HFFc6 (cell line): Measurements from ENCODE around the gene MAD1L1. TPM values are rescaled to one million over a fixed set of nuclear protein-coding genes. Genes with fewer than 3 reads are reported as not detected.

Experiments
- DNase-seq: peaks from one replicate; pipeline ENCODE4 v3.0.0-alpha.2; 2018
- H3K27ac Mint-ChIP-seq: 2 replicates; pipeline ENCODE4 v1.8.0; 2020; ENCODE audit warnings: mild to moderate bottlenecking, mixed read lengths
- H3K27me3 Mint-ChIP-seq: 2 replicates; pipeline ENCODE4 v1.8.0; 2021; ENCODE audit warnings: mild to moderate bottlenecking, moderate library complexity, mixed read lengths; ENCODE audit not compliant: insufficient read depth
- H3K36me3 Mint-ChIP-seq: 2 replicates; pipeline ENCODE4 v1.8.0; 2021; ENCODE audit warnings: low read depth, mixed read lengths
- H3K4me1 Mint-ChIP-seq: 2 replicates; pipeline ENCODE4 v1.8.0; 2020; ENCODE audit warnings: low read depth, mixed read lengths
- H3K4me3 Mint-ChIP-seq: 2 replicates; pipeline ENCODE4 v1.8.0; 2020; ENCODE audit warnings: mild to moderate bottlenecking, moderate library complexity, mixed read lengths
- H3K9me3 Mint-ChIP-seq: 2 replicates; pipeline ENCODE4 v1.8.0; 2020; ENCODE audit warnings: mild to moderate bottlenecking, mixed read lengths
- CTCF ChIP-seq: fragments of 200-600 bp; sonication (generic); IDR thresholded peaks from 2 replicates; pipeline ENCODE4 v1.5.0; 2021; ENCODE audit warnings: antibody characterized with exemption, mild to moderate bottlenecking
- total RNA-seq, 6 experiments: library from RNA; stranded (reverse); fragmentation: NEBNext Ultra II Directional; extraction: Animal tissue kit (Norgen Biotek cat#: 25700); gene quantifications; 2 replicates in 1 of 6; 3 replicates in 5 of 6; pipeline ENCODE4 v1.2.3, GENCODE V29; 2021

The MAD1L1 gene
- total RNA-seq, 6 experiments from 2014 or later, result 34.6 to 44.8 (median 40.2) TPM

GRCh38 chr7:2197436-2198155 lies 35.1 kb downstream of the MAD1L1 start:
- Mint-ChIP-seq H3K27ac (peak overlapping the region; percentile 43; the same call in 1 of the 2 replicates), H3K9me3 (no peaks in the 10 kb centered on the region), H3K4me3 (no peak overlapping the region), H3K36me3 (peaks cover 9% of the 10 kb centered on the region; the same call in 1 of the 2 replicates), H3K4me1 (no peaks in the 10 kb centered on the region), H3K27me3 (no peaks in the 10 kb centered on the region; the same call in 1 of the 2 replicates)
- DNase-seq, result no peak
- TF ChIP-seq CTCF, result no peak

DNA sequence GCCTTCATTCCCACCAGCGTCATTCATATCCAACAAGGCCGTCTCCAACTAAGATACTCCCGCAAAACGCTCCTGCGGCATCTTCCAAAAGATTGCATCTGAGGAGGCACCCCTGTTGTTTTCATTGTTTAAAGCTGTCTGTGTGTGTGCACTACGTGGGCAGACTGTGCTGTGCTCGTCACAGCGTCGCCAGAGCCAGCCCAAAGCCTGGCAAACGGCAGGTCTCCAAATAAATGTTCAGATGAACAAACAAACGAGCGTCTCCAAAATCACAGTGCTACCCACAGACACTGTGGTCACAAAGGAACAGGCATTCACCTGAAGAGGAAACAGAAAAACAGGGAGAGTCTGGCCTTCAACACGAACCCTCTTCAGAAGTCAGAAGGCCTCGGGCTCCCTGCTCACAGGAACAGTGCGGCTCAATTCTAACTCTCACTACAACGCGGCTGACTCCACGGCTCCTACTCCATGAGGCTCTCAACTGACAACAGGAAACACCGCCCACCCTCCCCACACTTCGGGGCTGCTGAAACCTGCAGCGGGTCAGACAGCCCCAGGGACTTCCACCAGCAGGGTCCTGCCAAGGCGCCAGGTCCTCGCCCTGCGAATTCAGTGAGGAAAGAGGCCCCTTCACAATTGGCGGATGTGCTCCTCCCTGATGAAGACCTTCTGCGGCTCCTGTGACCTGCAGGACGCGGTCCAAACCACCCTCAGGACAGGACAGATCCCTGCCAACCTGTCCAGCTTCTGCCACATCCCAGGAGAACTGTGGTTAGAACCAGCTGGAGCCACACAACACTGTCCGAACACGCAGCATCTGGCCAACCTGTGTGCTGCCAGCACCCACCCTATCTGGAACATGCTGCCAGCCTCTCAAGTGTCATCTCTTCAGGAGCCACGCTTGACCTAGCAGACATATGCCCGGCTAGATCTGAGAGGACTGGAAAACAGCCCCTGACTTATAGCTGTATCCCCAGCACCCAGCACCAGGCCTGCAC lies 36.1 kb downstream of the MAD1L1 start:
- H3K27ac Mint-ChIP-seq, result no peak overlapping the region
- TF ChIP-seq CTCF, result no peak

DNA sequence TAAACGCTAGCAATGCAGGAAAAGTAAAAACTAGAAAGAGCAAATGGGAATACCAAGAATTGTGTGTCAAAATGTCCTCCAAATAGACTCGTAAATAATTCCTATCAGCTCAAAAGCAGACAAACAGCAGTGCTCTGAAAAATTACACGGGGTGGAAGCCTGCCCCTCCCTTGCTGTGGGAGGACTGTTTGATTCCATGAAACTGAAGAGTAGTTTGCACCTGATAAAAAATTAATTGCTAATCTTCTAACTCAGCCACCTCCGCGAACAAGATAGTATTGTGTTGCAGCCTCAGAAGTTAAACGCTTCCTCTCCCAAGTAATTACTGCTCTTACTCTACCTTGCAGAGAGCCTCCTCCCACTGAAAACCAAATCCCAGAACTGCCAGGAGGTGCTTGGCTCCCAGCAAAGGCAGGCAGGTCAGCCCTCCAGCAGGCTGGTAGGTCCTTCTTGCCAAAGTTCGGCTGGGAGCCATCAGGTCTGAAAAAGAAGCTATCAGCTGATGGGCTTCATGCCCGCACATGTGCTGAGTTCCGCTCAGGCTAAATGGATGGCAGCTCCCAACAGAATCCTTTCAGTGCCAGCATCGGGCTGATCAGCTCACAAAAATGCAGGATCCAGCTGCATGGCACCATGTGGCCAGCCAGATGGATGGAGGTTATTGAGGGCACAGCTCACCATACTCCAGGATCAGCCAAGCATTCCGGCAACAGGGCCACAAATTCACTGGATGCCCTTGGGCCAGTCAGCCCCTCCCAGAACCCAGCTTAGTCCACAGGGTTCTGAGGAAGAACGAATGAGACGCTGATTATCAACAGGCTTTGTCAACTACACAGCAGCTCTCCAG lies 37.1 kb downstream of the MAD1L1 start:
- no peaks in the 10 kb centered on the region; the same call in 1 of the 2 replicates for H3K27me3 Mint-ChIP-seq
- no peak for TF ChIP-seq CTCF
- peaks cover 2% of the 10 kb centered on the region for H3K4me1 Mint-ChIP-seq
- H3K27ac Mint-ChIP-seq, result no peak overlapping the region
- peaks cover 13% of the 10 kb centered on the region for H3K36me3 Mint-ChIP-seq
- H3K4me3 Mint-ChIP-seq, result no peak overlapping the region
- no peaks in the 10 kb centered on the region for H3K9me3 Mint-ChIP-seq
- no peak for DNase-seq

More for the DNA sequence above, 36.1 kb downstream of the MAD1L1 start:
- Mint-ChIP-seq H3K27me3 (no peaks in the 10 kb centered on the region; the same call in 1 of the 2 replicates), H3K9me3 (no peaks in the 10 kb centered on the region), H3K4me1 (no peaks in the 10 kb centered on the region), H3K36me3 (peaks cover 9% of the 10 kb centered on the region; the same call in 1 of the 2 replicates), H3K4me3 (no peak overlapping the region)
- DNase-seq, result no peak

DNA sequence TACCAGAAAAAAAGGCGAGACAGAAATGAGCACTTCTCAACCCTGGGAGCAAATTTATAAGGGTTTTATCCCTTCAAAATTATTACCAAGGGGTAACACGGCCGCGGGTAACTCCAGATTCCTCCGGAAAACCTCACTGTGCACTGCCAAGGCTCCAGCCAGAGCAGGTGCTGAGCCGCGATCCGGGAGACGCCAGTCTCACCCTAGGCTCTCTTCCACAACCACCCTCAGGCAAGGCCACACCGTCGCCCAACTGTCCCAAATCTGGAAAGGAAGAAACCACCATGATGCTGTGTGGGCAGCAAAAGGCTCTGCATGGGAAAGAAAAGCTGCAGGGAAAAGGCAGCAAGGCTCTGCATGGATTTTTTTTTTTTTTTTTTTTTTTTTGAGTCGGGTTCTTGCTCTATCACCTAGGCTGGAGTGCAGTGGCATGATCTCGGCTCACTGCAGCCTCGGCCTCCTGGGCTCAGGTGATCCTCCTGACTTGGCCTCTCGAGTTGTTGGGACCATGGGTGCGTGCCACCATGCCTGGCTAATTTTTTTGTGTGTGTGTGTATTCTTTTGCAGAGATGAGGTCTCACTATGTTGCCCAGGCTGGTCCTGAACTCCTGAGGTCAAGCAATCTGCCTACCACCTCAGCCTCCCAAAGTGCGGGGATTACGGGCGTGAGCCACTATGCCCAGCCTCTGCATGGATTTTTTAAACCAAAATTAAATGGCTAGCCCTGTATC lies 39.0 kb downstream of the MAD1L1 start:
- peaks cover 9% of the 10 kb centered on the region for H3K4me1 Mint-ChIP-seq
- H3K36me3 Mint-ChIP-seq, result peaks cover 30% of the 10 kb centered on the region
- H3K27ac Mint-ChIP-seq, result no peak overlapping the region
- H3K4me3 Mint-ChIP-seq, result no peak overlapping the region
- no peak for DNase-seq
- H3K27me3 Mint-ChIP-seq, result no peaks in the 10 kb centered on the region
- H3K9me3 Mint-ChIP-seq, result 0 out of 2 replicates have a peak, but pooled peaks cover 6% of the 10 kb centered on the region
- no peak for TF ChIP-seq CTCF
